Inflammatory macrophage (primary cell): ENCODE data around the gene HOXD11.

Source experiments
- DNase-seq, 2 donors: peaks; one replicate each; pipeline ENCODE4 v3.0.0-alpha.2; 2020 to 2022

Gene HOXD11

GRCh38 chr2:176107731-176108181, 676 bp downstream of the HOXD11 start:
- no peak for DNase-seq

GRCh38 chr2:176109192-176109901, 2.3 kb downstream of the HOXD11 start:
- DNase-seq, result no peak

GRCh38 chr2:176109946-176110345, 2.9 kb downstream of the HOXD11 start:
- no peak for DNase-seq

GRCh38 chr2:176110415-176111308, 3.6 kb downstream of the HOXD11 start:
- DNase-seq, result no peak

DNA sequence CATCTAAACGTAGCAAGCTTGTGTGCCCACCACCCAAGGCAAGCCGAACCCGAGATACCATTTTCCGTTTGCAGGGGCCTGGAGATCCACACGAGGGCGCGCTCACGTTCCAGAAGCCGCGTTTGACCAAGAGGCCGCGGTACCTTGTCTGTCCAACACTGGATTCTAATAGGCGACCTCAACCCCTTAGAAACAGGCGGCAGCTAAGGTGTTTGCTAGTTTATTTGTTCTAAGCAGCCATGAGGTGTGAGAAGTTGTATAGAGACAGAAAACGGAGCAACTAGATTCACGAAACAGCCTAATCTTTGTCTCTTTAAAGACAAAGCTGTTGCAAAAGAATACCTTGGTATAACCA, 4.2 kb downstream of the HOXD11 start:
- DNase-seq, result peak in 1 of 2 donors; percentile 18

DNA sequence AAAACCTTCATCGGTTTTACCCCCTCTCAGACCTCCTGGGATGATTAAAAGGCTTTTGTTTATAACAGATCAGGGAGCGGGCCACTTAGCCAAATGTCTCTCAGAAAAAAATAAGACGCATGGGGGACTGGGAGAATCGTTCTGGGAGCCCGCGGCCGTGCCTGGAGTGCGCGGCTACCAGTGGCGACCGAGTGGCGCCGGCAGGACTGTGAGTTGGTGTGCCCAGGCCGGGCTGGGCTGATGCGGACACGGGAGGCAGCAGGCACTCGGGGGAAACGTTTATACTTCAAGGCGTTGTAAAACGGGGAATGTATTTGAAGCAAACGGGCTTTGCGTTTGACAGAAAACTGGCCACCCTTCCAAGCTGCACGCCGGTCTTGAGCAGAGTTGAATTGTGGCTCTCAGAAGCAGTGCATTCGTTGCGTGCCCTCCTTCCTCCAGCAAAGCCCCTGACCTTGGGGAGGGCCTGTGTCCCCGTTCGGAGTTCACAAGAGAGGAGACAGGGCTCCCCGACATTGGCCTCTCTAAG, 4.8 kb downstream of the HOXD11 start:
- DNase-seq, result no peak

DNA sequence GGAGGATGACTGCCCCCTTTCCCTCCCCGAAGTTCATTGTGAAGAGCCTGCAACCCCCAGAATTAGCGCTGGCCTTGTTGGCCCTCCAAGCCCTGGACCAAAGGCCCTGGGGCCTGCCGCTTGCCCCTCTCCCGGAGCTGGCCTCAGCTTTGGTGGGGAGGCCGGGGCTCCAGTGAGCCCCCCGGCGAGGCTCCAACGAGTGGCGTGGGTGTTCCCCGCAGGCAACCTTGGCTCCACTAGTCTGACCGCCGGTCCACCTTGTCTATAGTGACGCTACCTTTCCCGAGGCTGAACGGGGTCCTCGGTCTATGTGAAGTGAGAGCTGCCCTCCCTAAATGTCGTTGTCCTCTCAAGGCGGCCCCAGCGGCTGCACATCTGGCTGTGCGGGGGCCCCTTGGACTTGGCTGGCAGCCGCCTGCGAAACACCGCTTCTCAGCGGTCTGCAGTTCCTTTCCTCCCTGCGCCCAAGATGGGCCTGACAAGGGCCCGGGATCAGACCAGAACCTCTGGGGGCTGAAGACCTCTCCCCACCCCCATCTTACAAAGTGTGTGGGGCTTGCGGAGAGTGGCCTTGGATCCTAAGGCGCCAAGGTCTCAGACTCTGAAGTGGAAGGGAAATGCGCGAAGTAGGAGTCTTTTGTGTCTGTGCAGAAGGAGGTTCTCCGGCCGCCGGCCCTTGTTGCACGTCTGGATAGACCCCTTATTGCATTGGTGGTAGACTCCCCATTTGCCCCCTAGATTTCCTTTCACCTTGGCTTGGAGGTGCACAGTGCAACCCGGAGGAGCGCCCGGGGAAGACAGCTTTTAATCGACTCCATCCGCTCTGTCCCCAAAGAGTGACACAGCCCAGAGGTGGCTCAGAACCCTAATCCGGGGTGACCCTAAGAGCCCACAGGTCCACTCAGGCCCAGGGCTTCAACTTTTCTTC, 5.6 kb downstream of the HOXD11 start:
- no peak for DNase-seq

- DNase-seq, result no peak
Observed at GRCh38 chr2:176114120-176114929, 7.2 kb downstream of the HOXD11 start.

DNA sequence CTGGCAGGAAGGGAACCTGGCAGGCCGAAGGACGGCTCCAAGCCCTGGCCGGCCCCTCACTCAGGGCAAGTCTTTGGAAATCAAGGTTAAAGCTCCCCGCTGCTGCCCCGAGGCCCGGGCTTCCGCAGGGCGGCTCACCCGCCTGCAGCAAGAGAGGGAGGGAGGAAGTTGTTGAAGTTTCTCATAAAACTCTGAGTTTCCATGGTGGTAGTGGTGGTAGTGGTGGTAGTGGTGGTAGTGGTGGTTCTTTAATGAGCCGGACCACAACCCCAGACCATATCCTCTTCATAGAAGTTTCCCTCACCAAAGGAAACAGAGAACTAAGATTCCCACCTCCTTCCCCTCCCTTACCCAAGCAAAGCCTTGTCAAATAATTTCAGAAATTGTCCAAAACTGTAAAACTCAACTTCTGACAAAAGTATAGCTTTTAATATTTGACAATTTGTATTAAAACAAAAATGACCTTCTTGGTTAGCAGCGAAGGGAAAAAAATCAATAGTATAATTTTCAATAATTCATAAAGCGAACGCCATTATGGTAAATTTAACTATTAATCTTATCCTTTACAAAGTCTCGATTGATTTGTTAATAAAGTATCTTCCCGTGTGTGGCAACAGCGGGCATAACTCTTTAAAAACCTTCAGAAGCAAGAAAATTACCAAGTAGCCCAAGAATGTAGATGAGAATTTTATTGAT, 8.0 kb downstream of the HOXD11 start:
- no peak for DNase-seq

DNA sequence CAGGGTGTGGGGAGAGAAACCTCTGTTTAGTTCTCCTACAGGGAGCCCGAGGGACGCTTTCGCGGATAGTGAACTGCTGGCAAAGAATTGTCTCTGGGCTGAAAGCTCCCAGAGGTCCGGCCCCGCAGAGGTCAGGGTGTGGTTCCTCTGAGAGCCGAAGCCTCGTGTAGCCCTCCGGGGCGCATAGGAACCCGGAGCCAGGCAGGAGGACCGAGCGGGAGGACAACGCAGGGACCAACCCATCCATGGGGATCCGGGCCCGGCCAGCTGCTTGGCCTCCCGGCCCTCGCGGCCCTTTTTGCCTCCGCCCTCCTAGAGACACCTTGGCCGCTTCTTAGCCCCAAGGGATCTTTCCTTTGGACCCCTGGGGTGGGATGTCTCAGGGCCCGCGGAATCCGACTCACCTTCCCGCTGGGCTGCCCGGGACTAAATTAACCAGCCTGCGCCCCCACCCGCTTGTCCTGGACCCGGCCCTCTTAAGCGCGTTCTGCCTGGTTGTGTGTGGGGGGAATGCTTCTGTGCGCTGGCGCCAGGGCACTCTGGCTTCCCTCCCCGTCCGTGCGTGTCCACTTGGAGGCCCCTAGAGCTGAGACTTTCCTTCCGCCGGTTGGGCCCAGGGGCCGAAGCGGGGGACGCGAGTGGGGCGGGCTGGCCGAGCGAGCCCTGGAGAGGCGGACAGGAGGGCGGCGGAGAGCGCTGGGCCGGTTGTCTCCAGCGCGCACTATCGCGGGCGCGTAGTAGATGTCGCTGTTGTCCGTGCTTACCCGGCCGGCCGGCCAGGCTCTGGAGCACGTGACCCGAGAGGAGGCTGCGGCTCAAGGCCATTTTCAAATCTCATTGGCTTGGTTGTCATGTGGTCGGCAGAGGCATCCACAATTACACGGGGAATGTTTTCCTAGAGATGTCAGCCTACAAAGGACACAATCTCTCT, 9.1 kb downstream of the HOXD11 start, which contains the start of gene HOXD10:
HOXD10 (plus strand) TSS at position 896 of the 931 bp plus-strand sequence. CDS start 56 bp downstream, outside the sequence.
- no peak for DNase-seq

GRCh38 chr2:176117162-176117822, 10.2 kb downstream of the HOXD11 start:
- DNase-seq, result no peak

DNA sequence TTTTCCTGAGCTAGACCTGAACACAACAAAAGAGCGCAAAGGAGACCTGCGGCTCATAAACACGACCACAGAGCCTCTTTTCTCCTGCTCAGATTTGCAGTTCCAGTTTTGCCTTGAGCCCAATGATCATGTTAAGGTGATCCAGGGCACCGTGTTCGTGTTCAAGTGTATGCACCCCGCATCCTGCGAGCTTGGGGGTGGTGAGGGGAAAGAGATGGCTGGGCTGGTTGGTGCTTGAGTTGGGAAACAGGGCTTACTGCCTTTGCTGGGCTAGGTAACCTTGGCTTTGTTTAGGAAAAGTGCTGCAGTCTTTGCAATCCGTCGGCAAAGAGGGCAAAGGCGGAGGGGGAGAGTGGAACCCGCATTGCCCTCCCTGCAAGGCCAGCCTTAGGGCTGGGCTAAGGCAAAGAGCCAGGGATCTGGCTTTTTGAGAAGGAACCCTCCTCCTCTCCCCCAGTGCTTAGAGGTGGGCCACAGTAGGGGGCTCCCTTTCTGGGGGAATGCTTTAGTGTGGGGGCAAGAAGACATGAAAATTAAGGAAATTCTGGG, 10.8 kb downstream of the HOXD11 start:
- DNase-seq, result no peak

DNA sequence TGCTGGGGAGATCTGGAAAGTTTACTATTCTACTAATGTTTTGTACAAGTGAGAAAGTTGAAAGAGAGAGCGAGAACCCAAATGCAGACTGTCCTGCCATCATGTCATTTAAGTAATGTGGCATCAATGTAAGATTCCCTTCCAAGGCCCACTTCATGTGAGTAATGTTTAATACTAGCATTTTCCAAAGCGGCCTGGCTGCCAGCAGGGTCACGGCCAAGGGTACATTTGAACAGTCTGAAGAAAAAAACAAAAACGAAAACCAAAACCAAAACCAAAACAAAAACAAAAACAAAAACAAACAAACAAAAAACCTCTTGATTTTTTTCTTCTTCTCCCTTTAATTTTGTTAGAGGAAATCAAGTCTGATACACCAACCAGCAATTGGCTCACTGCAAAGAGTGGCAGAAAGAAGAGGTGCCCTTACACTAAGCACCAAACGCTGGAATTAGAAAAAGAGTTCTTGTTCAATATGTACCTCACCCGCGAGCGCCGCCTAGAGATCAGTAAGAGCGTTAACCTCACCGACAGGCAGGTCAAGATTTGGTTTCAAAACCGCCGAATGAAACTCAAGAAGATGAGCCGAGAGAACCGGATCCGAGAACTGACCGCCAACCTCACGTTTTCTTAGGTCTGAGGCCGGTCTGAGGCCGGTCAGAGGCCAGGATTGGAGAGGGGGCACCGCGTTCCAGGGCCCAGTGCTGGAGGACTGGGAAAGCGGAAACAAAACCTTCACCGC, 11.7 kb downstream of the HOXD11 start:
- peak in 1 of 2 donors; percentile 27 for DNase-seq

DNA sequence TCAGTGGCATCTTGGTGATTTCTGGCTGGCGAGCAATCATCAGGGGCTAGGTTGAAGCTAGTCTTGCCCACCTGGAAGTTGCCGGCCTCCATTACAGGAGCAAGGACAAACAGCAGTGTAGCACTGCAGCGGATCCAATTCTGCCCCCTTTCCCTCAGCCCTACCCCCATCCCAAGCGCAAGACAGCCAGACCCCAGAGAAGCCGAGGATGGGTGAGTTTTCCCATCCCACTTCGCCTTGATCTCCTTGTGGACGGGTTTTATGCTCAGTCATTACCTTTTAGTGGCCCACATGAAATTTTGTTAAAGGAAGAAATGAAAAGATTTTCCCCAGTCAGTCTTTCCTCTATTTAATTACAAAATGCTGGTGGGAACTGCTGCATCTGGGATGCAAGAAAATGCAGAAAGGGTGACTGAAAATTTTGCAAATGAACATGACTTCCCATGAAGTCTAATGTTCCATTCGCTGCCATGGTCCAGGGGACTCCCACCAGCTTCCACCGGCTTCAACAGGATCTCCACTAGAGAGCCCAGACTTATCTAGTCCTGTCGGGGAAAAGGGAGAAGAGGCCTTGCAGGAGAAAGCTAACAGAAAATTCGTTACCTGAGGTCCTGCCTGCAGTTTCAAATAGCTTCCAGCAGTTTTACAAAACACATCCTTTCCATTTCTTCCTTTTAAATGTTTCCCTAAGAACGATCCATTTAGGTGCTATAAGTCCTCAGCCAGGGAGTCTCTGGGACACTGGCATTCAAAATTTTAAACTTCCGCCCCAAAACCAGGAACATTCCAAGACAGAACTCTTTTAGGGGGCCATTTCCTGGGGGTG, 13.5 kb downstream of the HOXD11 start:
- DNase-seq, result no peak

- DNase-seq, result no peak
Observed at GRCh38 chr2:176121190-176122051, 14.3 kb downstream of the HOXD11 start.

GRCh38 chr2:176122052-176122682, 15.1 kb downstream of the HOXD11 start:
- no peak for DNase-seq
